Nephron progenitor cell (in vitro differentiated cells): ENCODE measurements around the gene COMP.

Experiments
- DNase-seq: peaks from one replicate; pipeline ENCODE4 v3.0.0; 2021
- H3K27ac Mint-ChIP-seq: 2 replicates; pipeline ENCODE4 v1.8.0; 2021; ENCODE audit warnings: mild to moderate bottlenecking, moderate library complexity, mixed read lengths
- H3K27me3 Mint-ChIP-seq: 2 replicates; pipeline ENCODE4 v1.8.0; 2021; ENCODE audit warnings: mild to moderate bottlenecking, low read depth, mixed read lengths; ENCODE audit not compliant: poor library complexity
- H3K36me3 Mint-ChIP-seq: 2 replicates; pipeline ENCODE4 v1.8.0; 2021; ENCODE audit warnings: low read depth, mixed read lengths
- H3K4me1 Mint-ChIP-seq: 2 replicates; pipeline ENCODE4 v1.8.0; 2021; ENCODE audit warnings: mixed read lengths
- H3K4me3 Mint-ChIP-seq: 2 replicates; pipeline ENCODE4 v1.8.0; 2021; ENCODE audit warnings: mild to moderate bottlenecking, moderate library complexity, mixed read lengths
- H3K9me3 Mint-ChIP-seq: 2 replicates; pipeline ENCODE4 v1.8.0; 2021; ENCODE audit warnings: mild to moderate bottlenecking, moderate library complexity, mixed read lengths
- CTCF ChIP-seq: fragments of 200-600 bp; sonication (generic); IDR thresholded peaks from 2 replicates; pipeline ENCODE4 v1.5.0; 2021; ENCODE audit warnings: antibody characterized with exemption

Gene COMP

GRCh38 chr19:18790566-18791314, at the start of gene COMP:
Gene COMP, minus strand, starts transcription at chr19:18791305. Its CDS starts 36 bp downstream, at chr19:18791269.
- Mint-ChIP-seq H3K36me3 (peaks cover 5% of the 10 kb centered on the region), H3K27ac (no peak within 1 kb of the TSS), H3K4me3 (peak within 1 kb of the TSS; percentile 76)

GRCh38 chr19:18840288-18841267, 49.5 kb upstream of the COMP start:
- TF ChIP-seq CTCF: no peak
- peaks cover 69% of the 10 kb centered on the region for H3K4me1 Mint-ChIP-seq
- H3K27ac Mint-ChIP-seq: peak overlapping the region; percentile 68
- no peak overlapping the region for H3K4me3 Mint-ChIP-seq
- H3K36me3 Mint-ChIP-seq: peaks cover 30% of the 10 kb centered on the region
- H3K27me3 Mint-ChIP-seq: no peaks in the 10 kb centered on the region
- no peaks in the 10 kb centered on the region for H3K9me3 Mint-ChIP-seq
- DNase-seq: no peak

More at GRCh38 chr19:18790566-18791314, at the start of gene COMP:
- DNase-seq: peak; percentile 30
- H3K27me3 Mint-ChIP-seq: peaks cover 100% of the 10 kb centered on the region
- H3K4me1 Mint-ChIP-seq: peaks cover 24% of the 10 kb centered on the region
- TF ChIP-seq CTCF: no peak
- H3K9me3 Mint-ChIP-seq: peaks cover 14% of the 10 kb centered on the region

DNA sequence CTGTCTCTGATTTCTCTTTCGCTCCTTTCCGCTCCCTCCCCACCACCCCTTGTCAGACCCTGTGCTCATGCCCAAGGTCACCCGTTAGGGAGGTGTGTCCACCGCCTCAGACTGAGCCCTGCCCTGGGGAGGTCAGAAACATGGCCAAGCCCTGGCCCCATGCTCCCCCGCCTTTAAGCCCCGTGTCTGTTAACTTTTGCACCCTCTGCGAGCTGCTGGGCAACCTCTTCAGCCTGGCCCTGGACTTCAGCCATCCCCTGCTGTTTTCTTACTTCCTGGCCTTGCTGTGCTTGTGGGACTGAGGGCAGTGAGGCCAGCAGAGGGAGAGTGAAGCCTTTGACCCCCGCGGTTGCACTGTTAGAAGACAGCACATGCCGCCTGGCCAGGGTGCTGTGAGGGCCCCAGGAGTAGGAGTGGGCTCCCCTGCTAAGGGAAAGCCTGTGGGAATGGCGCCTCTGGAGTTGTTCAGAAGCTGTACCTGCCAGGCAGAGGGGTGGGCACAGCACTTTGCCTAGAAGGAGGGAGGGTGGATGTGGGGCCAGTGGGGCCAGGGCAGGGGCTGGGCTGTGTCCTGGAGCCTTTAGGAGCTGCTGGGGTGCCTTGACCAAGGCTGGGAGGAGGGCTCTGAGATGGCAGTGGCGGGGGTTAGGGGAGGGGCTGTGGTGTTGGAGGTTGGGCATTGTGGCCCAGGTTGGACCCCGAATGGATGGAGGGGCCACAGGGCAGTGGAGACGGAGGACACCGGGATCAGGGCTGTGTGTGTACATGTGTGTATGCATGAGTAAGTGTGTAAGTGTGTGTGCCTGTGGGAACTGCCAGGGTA, 48.6 kb upstream of the COMP start:
- H3K4me1 Mint-ChIP-seq: peaks cover 72% of the 10 kb centered on the region
- peaks cover 36% of the 10 kb centered on the region for H3K36me3 Mint-ChIP-seq
- no peaks in the 10 kb centered on the region for H3K9me3 Mint-ChIP-seq
- H3K4me3 Mint-ChIP-seq: no peak overlapping the region
- H3K27me3 Mint-ChIP-seq: peaks cover 3% of the 10 kb centered on the region
- no peak for DNase-seq
- TF ChIP-seq CTCF: no peak
- peak overlapping the region; percentile 68 for H3K27ac Mint-ChIP-seq

DNA sequence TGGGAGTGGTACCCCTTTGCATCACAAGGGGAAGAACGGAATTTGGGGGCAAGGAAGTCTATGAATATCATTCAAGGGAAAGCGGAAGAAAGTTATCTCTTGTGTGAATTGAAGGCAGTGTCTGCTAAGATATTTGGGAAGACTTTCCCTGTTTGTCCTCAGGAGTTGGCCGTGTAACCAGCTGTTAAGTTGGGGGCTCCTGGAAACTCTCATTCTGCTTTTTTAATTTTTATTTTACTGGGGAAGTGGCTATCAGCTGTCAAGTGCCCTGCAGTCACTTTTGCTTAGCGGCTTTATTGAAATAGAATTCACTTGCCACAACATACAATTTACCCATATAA, 43.5 kb upstream of the COMP start:
- Mint-ChIP-seq H3K9me3 (no peaks in the 10 kb centered on the region), H3K36me3 (peaks cover 40% of the 10 kb centered on the region), H3K4me1 (peaks cover 60% of the 10 kb centered on the region), H3K4me3 (peak overlapping the region; percentile 98), H3K27me3 (peaks cover 18% of the 10 kb centered on the region), H3K27ac (no peak overlapping the region)
- no peak for TF ChIP-seq CTCF
- DNase-seq: no peak

- Mint-ChIP-seq H3K4me3 (peak overlapping the region; percentile 98), H3K27ac (peak overlapping the region; percentile 76), H3K36me3 (peaks cover 40% of the 10 kb centered on the region), H3K9me3 (no peaks in the 10 kb centered on the region), H3K27me3 (peaks cover 20% of the 10 kb centered on the region), H3K4me1 (peaks cover 55% of the 10 kb centered on the region)
- DNase-seq: no peak
- no peak for TF ChIP-seq CTCF
Observed at GRCh38 chr19:18833849-18834643, 42.9 kb upstream of the COMP start.
